Caco-2 (cell line): ENCODE data around the gene CNR2. TPM values are rescaled to one million over a fixed set of nuclear protein-coding genes. Genes with fewer than 3 reads are reported as not detected.
"Not testable (repeated sequence)": the region's sequence is repeated elsewhere in the genome, so short reads cannot be mapped to it uniquely, and the experiment has no call there.

Source experiments
- BruUV-seq: library from RNA; stranded (reverse); fragments of 400-500 nt; replicated peaks from 2 replicates; lab custom pipeline; 2021; lab: Mats Ljungman, UMichigan
- CTCF ChIA-PET: fragments of 300-600 bp; sonication (Branson Sonifier 250); formaldehyde crosslinking; loops from one replicate; lab custom pipeline; 2022; ENCODE audit warnings: antibody characterized with exemption; lab: Charles Lee
- POLR2A ChIA-PET: fragments of 300-600 bp; sonication (Branson Sonifier 250); formaldehyde crosslinking; loops from one replicate; lab custom pipeline; 2022; ENCODE audit warnings: antibody characterized with exemption; lab: Charles Lee
- DNase-seq, 2 experiments: peaks; one replicate each; pipeline versions ENCODE4 v3.0.0 to v3.0.0-alpha.2; 2020 to 2022
- H3K27me3 ChIP-seq: replicated peaks from 2 replicates; pipeline ENCODE4 v1.6.0; 2011; ENCODE audit warnings: low read length; ENCODE audit not compliant: control insufficient read depth, insufficient read depth
- H3K36me3 ChIP-seq: 2 replicates; pipeline ENCODE4 v1.5.1; 2011; ENCODE audit warnings: low read length; ENCODE audit not compliant: control insufficient read depth, insufficient read depth
- H3K4me1 ChIP-seq: fragments of 250-450 bp; sonication (Bioruptor Pico); 2 replicates; pipeline ENCODE4 v1.5.1; 2020; ENCODE audit warnings: mild to moderate bottlenecking
- H3K4me3 ChIP-seq: 2 replicates; pipeline ENCODE4 v1.5.1; 2011; ENCODE audit warnings: low read depth, mild to moderate bottlenecking, control low read depth, low read length
- H3K9me3 ChIP-seq: fragments of 250-450 bp; sonication (Bioruptor Pico); 2 replicates; pipeline ENCODE4 v1.5.1; 2020; ENCODE audit warnings: mild to moderate bottlenecking, moderate library complexity
- H3K27ac Mint-ChIP-seq: one replicate; pipeline ENCODE4 v1.8.0; 2022; ENCODE audit warnings: mixed read lengths; ENCODE audit not compliant: unreplicated experiment
- H3K27me3 Mint-ChIP-seq: one replicate; pipeline ENCODE4 v1.8.0; 2022; ENCODE audit warnings: mixed read lengths; ENCODE audit not compliant: insufficient read depth, unreplicated experiment
- H3K36me3 Mint-ChIP-seq: one replicate; pipeline ENCODE4 v1.8.0; 2022; ENCODE audit warnings: mild to moderate bottlenecking, mixed read lengths; ENCODE audit not compliant: insufficient read depth, unreplicated experiment
- H3K4me1 Mint-ChIP-seq: one replicate; pipeline ENCODE4 v1.8.0; 2022; ENCODE audit warnings: low read depth, mixed read lengths; ENCODE audit not compliant: unreplicated experiment
- H3K4me3 Mint-ChIP-seq: one replicate; pipeline ENCODE4 v1.8.0; 2022; ENCODE audit warnings: mild to moderate bottlenecking, moderate library complexity, mixed read lengths; ENCODE audit not compliant: unreplicated experiment
- H3K9me3 Mint-ChIP-seq: one replicate; pipeline ENCODE4 v1.8.0; 2022; ENCODE audit warnings: mixed read lengths; ENCODE audit not compliant: unreplicated experiment
- intact Hi-C: fragments of 100-400 bp; cut with micrococcal nuclease; formaldehyde crosslinking; loops from one replicate; pipeline ENCODE4 v1.10.0; 2022; ENCODE audit not compliant: unreplicated experiment
- total RNA-seq: library from RNA; stranded (reverse); gene quantifications from 2 replicates; pipeline ENCODE4 v1.2.3, GENCODE V29; 2022
- TF ChIP-seq, protein P1 (sequence below), 2 experiments: fragments of 200-600 bp in 1 of 2; IDR thresholded peaks; 1 replicate in 1 of 2; 2 replicates in 1 of 2; pipeline versions ENCODE4 v1.5.1 to v1.8.0; 2011 to 2022; ENCODE audit warnings: antibody characterized with exemption in 1 of 2, control low read depth in 1 of 2, inconsistent platforms in 1 of 2, low read depth in 1 of 2, low read length in 1 of 2, mild to moderate bottlenecking in 1 of 2, moderate library complexity in 1 of 2; ENCODE audit not compliant: insufficient read depth in 1 of 2, severe bottlenecking in 1 of 2, unreplicated experiment in 1 of 2

The CNR2 gene
- total RNA-seq, 1 experiment from 2014 or later = not detected

DNA sequence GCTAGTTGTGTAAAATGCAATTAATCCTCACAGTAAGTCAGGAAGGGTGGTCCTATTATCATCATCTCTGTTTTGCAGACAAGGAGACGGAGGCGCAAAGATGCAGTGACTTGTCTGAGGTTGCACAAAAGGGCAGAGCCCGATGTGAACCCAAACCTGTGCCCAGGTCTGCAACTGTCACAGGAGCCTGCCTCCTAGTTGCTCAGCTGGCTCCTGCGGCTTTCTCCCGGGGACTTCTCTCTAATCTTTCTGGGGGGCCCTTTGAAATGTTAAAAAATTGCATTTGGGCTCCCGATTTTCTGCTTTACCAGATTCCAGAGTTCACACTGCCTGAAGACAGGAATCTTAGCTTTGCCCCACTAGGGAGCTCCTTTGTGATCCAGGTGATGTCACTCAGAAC lies 9.4 kb downstream of the CNR2 start:
- no TSS peak for BruUV-seq
- TF ChIP-seq, protein P1, sequence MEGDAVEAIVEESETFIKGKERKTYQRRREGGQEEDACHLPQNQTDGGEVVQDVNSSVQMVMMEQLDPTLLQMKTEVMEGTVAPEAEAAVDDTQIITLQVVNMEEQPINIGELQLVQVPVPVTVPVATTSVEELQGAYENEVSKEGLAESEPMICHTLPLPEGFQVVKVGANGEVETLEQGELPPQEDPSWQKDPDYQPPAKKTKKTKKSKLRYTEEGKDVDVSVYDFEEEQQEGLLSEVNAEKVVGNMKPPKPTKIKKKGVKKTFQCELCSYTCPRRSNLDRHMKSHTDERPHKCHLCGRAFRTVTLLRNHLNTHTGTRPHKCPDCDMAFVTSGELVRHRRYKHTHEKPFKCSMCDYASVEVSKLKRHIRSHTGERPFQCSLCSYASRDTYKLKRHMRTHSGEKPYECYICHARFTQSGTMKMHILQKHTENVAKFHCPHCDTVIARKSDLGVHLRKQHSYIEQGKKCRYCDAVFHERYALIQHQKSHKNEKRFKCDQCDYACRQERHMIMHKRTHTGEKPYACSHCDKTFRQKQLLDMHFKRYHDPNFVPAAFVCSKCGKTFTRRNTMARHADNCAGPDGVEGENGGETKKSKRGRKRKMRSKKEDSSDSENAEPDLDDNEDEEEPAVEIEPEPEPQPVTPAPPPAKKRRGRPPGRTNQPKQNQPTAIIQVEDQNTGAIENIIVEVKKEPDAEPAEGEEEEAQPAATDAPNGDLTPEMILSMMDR (IDR thresholded peaks at IDR 0.05; ENCODE audit: insufficient read depth in 1 of 2, low read depth in 1 of 2, low read length in 1 of 2, severe bottlenecking in 1 of 2, unreplicated experiment in 1 of 2) = no peak
- Mint-ChIP-seq H3K36me3 (peaks cover 5% of the 10 kb centered on the region), H3K9me3 (no peaks in the 10 kb centered on the region), H3K4me1 (no peaks in the 10 kb centered on the region), H3K27me3 (no peaks in the 10 kb centered on the region), H3K4me3 (no peak overlapping the region), H3K27ac (no peak overlapping the region)
- Histone ChIP-seq H3K4me3 (no peak overlapping the region), H3K27me3 (no peaks in the 10 kb centered on the region), H3K9me3 (no peaks in the 10 kb centered on the region), H3K36me3 (no peaks in the 10 kb centered on the region), H3K4me1 (no peaks in the 10 kb centered on the region)
- intact Hi-C loops = loop anchor here (1.0 kb wide), 1 partner anchor 30 kb away; no protein-coding TSS in a partner anchor
- ChIA-PET CTCF (interaction anchor here (0.7 to 1.0 kb wide), 2 partner anchors 93 to 407 kb away, joined by 3 to 4 read pairs; no protein-coding TSS in a partner anchor), POLR2A (no interaction called here)
- DNase-seq = no peak

DNA sequence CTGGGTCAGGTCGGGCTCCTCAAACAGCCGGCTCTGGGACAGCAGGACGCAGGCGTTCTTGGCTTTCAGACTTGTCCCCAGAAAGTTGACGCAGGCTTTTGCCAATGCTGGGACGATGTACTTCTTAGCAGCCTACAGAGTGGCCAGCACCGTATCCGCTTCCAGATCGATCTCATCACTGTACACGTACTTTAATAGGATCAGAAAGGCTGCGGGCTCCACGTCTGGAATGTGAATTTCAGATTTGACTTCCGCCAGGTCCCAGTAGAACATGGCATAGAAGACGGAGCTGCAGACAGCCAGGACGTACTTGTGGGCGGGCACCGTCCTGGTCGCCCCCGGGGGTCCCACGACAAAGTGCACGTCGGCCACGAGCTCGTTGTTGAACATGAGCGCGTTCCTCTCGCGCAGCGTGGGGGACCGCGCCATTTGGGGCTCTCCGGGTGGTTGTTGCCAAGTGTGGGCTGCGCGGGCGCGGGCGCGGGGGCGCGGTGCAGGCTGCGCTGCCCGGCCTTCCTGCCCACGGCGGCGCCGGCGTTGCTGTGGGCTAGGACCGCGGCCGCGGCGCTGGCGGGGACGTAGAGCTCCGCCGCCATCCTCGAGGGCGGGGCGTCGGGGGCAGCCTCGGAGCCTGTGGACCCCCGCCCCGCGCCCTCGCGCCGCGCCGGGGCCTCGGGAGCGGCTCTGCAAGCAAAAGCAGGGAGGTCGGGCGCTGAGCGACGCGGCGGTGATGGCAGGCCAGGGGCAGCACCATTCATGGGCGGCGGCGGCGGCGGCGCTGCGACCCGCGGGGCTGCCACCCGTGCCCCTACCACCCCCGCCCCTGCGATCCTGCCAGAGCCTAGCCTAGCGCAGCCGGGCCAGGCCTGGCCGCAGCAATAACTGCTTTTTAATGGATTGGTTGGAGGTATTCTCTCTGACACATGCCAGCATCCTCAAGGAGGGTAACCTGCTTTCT lies 10.6 kb downstream of the CNR2 start:
- BruUV-seq = no TSS peak
- no peaks in the 10 kb centered on the region for H3K9me3 Mint-ChIP-seq

DNA sequence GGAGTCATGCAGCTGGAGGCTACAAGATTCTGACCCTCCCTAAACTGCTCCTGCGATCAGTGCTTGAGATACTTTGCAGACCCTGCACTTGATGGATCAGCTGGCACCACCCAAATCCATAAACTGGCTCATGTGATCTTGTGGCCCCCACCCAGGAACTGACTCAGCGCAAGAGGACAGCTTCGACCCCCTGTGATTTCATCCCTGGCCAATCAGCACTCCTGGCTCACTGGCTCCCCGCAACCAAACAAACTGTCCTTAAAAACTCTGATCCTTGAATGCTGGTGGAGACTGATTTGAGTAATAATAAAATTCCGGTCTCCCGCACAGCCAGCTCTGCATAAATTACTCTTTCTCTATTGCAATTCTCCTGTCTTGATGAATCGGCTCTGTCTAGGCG lies 13.1 kb downstream of the CNR2 start:
- H3K36me3 Mint-ChIP-seq, intact Hi-C loops, CTCF ChIA-PET, BruUV-seq, H3K4me3 Mint-ChIP-seq, H3K9me3 Mint-ChIP-seq, POLR2A ChIA-PET, H3K4me1 Mint-ChIP-seq, H3K4me3 ChIP-seq, H3K27ac Mint-ChIP-seq, DNase-seq, H3K27me3 Mint-ChIP-seq, H3K4me1 ChIP-seq, H3K36me3 ChIP-seq, H3K9me3 ChIP-seq, H3K27me3 ChIP-seq: not testable (repeated sequence)

More for the DNA sequence above, 10.6 kb downstream of the CNR2 start:
- Mint-ChIP-seq H3K27me3 (no peaks in the 10 kb centered on the region), H3K36me3 (peaks cover 5% of the 10 kb centered on the region), H3K4me1 (no peaks in the 10 kb centered on the region), H3K4me3 (no peak overlapping the region), H3K27ac (no peak overlapping the region)
- Histone ChIP-seq H3K36me3 (no peaks in the 10 kb centered on the region), H3K9me3 (no peaks in the 10 kb centered on the region), H3K4me1 (no peaks in the 10 kb centered on the region), H3K4me3 (no peak overlapping the region), H3K27me3 (no peaks in the 10 kb centered on the region)
- POLR2A ChIA-PET = no interaction called here
- intact Hi-C loops = loop anchor here (1.0 kb wide), 1 partner anchor 29 kb away; no protein-coding TSS in a partner anchor
- DNase-seq = no peak
- CTCF ChIA-PET = no interaction called here
- TF ChIP-seq, protein P1 (IDR thresholded peaks at IDR 0.05; ENCODE audit: insufficient read depth in 1 of 2, low read depth in 1 of 2, low read length in 1 of 2, severe bottlenecking in 1 of 2, unreplicated experiment in 1 of 2) = no peak
